Left ventricle myocardium inferior (tissue), 1 donor: ENCODE measurements around the gene HAUS5. TPM values are rescaled to one million over a fixed set of nuclear protein-coding genes. Genes with fewer than 3 reads are reported as not detected.
A peak's percentile ranks its signal among the peaks of the same experiment; 100 is the strongest.

Experiments
- DNase-seq: peaks from one replicate; pipeline ENCODE4 v3.0.0-alpha.2; 2020
- H3K27ac ChIP-seq: fragments of 200-600 bp; replicated peaks from 2 replicates; pipeline ENCODE4 v1.8.0; 2021
- H3K27me3 ChIP-seq: fragments of 200-600 bp; 2 replicates; pipeline ENCODE4 v1.8.0; 2021; ENCODE audit warnings: low read depth
- H3K36me3 ChIP-seq: fragments of 200-600 bp; 2 replicates; pipeline ENCODE4 v1.8.0; 2021
- H3K4me1 ChIP-seq: fragments of 200-600 bp; 2 replicates; pipeline ENCODE4 v1.8.0; 2021
- H3K4me3 ChIP-seq: fragments of 200-600 bp; 2 replicates; pipeline ENCODE4 v1.8.0; 2021; ENCODE audit warnings: mild to moderate bottlenecking, moderate library complexity
- H3K9me3 ChIP-seq: fragments of 200-600 bp; replicated peaks from 2 replicates; pipeline ENCODE4 v1.8.0; 2021
- CTCF ChIP-seq: fragments of 200-600 bp; IDR thresholded peaks from 2 replicates; pipeline ENCODE4 v1.8.0; 2021; ENCODE audit warnings: antibody characterized with exemption, mild to moderate bottlenecking, borderline replicate concordance
- intact Hi-C: fragments of 100-400 bp; cut with micrococcal nuclease; formaldehyde crosslinking; loops from one replicate; pipeline ENCODE4 v1.11.0; 2022
- total RNA-seq: library from RNA; stranded (reverse); fragmentation: NEBNext Ultra II Directional; extraction: Animal tissue kit (Norgen Biotek cat#: 25700); gene quantifications from one replicate; pipeline ENCODE4 v1.2.1, GENCODE V29; 2021
- donor health status: DM: no; HTN: yes; CAD: no; lungs with severe emphysema.

HAUS5 gene
- total RNA-seq, 1 donor from 2014 or later: 3.7 TPM

- intact Hi-C loops: no loop called here
- H3K9me3 ChIP-seq: no peaks in the 10 kb centered on the region
- H3K27me3 ChIP-seq: no peaks in the 10 kb centered on the region
- H3K36me3 ChIP-seq: peaks cover 32% of the 10 kb centered on the region
- peak overlapping the region; percentile 91 for H3K4me3 ChIP-seq
- H3K4me1 ChIP-seq: peaks cover 30% of the 10 kb centered on the region
- DNase-seq: no peak
- H3K27ac ChIP-seq: peak overlapping the region; percentile 91
- no peak for TF ChIP-seq CTCF
These were observed 15.7 kb downstream of the HAUS5 start for GRCh38 chr19:35628264-35628564.

GRCh38 chr19:35628565-35629331 is 16.2 kb downstream of the HAUS5 start, which contains the start of gene RBM42:
Gene RBM42 (plus strand): TSS chr19:35629036. CDS start chr19:35629154, 118 bp downstream.
- Histone ChIP-seq H3K36me3 (peaks cover 37% of the 10 kb centered on the region), H3K27me3 (no peaks in the 10 kb centered on the region), H3K9me3 (no peaks in the 10 kb centered on the region), H3K4me3 (peak within 1 kb of the TSS; percentile 91), H3K27ac (peak within 1 kb of the TSS; percentile 91), H3K4me1 (peaks cover 30% of the 10 kb centered on the region)
- DNase-seq: peak; percentile 95
- no peak for TF ChIP-seq CTCF
- intact Hi-C loops: no loop called here

- H3K4me1 ChIP-seq: peaks cover 30% of the 10 kb centered on the region
- peak overlapping the region; percentile 91 for H3K4me3 ChIP-seq
- no peak for TF ChIP-seq CTCF
- no peaks in the 10 kb centered on the region for H3K9me3 ChIP-seq
- H3K27me3 ChIP-seq: no peaks in the 10 kb centered on the region
- intact Hi-C loops: no loop called here
- peaks cover 42% of the 10 kb centered on the region for H3K36me3 ChIP-seq
- no peak for DNase-seq
- H3K27ac ChIP-seq: peak overlapping the region; percentile 91
These were observed 16.7 kb downstream of the HAUS5 start for GRCh38 chr19:35629332-35629633.

GRCh38 chr19:35633727-35634440 is 21.3 kb downstream of the HAUS5 start:
- intact Hi-C loops: no loop called here
- Histone ChIP-seq H3K4me3 (no peak overlapping the region), H3K36me3 (peaks cover 85% of the 10 kb centered on the region), H3K27ac (no peak overlapping the region), H3K9me3 (no peaks in the 10 kb centered on the region), H3K27me3 (no peaks in the 10 kb centered on the region), H3K4me1 (peaks cover 20% of the 10 kb centered on the region)
- DNase-seq: no peak
- no peak for TF ChIP-seq CTCF

- no peak for TF ChIP-seq CTCF
- Histone ChIP-seq H3K4me3 (no peak overlapping the region), H3K27ac (no peak overlapping the region), H3K36me3 (peaks cover 69% of the 10 kb centered on the region), H3K4me1 (no peaks in the 10 kb centered on the region), H3K27me3 (no peaks in the 10 kb centered on the region), H3K9me3 (no peaks in the 10 kb centered on the region)
- no peak for DNase-seq
- intact Hi-C loops: no loop called here
These were observed 24.1 kb downstream of the HAUS5 start for GRCh38 chr19:35636651-35637050.
